ENCODE results near the gene CMTR2. TPM values are rescaled to one million over a fixed set of nuclear protein-coding genes. Genes with fewer than 3 reads are reported as not detected.

Gene CMTR2
- total RNA-seq, 1 experiment from 2014 or later, result 13.4 TPM

DNA sequence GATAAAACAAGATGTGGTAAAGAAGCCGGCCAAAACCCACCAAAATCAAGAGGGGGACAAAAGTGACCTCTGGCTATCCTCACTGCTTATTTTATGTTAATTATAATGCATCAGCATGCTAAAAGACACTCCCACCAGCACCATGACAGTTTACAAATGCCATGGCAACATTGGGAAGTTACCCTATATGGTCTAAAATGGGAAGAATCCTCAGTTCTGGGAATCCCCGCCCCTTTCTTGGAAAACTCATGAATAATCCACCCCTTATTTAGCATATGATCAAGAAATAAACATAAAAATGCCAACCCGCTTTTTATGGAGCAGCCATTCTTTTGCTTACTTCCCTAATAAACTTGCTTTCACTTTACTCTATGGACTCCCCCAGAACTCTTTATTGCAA is 25.6 kb downstream of the CMTR2 start (continued):
- TF ChIP-seq ZNF138 (CRISPR knock-in tag; conservative IDR thresholded peaks at IDR 0.05) (no peak), NFYB (CRISPR knock-in tag; conservative IDR thresholded peaks at IDR 0.05; ENCODE audit: low read depth) (no peak), SOX15 (CRISPR knock-in tag; IDR thresholded peaks at IDR 0.05) (no peak)

DNA sequence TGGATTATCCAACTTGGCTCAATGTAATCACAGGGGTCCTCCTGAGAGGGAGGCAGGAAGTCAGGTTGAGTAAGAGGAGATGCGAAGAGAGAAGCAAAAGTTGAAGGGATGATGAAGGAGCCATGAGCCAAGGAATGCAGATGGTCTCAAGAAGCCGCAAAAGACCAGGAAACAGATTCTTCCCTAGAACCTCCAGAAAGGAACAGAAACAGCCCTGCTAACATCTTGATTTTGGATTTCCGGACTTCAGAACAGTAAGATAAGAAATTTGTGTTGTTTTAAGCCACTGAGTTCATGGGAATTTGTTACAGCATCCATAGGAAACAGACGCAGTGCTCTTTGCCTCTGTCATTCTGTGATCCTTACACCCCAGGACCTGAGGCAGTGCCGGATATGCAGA is 26.8 kb downstream of the CMTR2 start:
- DNase-seq (ENCODE audit: low spot score) (no peak), ATAC-seq (no peak)
- Mint-ChIP-seq H3K36me3 (no peaks in the 10 kb centered on the region), H3K27ac (no peak overlapping the region), H3K9me3 (peaks cover 7% of the 10 kb centered on the region), H3K4me1 (peaks cover 18% of the 10 kb centered on the region), H3K4me3 (no peak overlapping the region), H3K27me3 (ENCODE audit: low read depth) (no peaks in the 10 kb centered on the region)
- CTCF ChIA-PET, result no interaction called here
- POLR2A ChIA-PET, result no interaction called here
- TF ChIP-seq, protein P1, sequence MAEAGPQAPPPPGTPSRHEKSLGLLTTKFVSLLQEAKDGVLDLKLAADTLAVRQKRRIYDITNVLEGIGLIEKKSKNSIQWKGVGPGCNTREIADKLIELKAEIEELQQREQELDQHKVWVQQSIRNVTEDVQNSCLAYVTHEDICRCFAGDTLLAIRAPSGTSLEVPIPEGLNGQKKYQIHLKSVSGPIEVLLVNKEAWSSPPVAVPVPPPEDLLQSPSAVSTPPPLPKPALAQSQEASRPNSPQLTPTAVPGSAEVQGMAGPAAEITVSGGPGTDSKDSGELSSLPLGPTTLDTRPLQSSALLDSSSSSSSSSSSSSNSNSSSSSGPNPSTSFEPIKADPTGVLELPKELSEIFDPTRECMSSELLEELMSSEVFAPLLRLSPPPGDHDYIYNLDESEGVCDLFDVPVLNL (CRISPR knock-in tag; IDR thresholded peaks at IDR 0.05; ENCODE audit: borderline replicate concordance, low read depth), result no peak

DNA sequence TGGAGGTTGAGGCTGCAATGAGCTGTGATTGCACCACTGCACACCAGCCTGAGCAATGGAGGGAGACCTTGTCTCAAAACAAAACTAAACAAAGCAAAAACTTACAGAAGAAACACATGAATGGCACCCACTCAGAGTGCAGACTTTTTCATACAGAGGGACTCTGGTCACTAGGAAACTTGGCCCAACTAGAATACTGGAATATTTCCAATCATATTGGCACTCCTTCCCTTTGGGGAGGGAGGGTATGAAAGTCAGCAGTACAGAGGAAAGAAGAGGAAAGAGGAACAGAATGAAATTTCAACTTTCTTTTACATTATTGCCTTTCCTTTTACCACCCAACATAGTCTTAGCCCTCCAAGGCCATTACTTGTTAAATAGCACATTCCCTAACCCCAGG is 28.2 kb downstream of the CMTR2 start:
- no peak overlapping the region for H3K27ac Mint-ChIP-seq
- H3K4me3 Mint-ChIP-seq, result no peak overlapping the region
- ChIA-PET CTCF (interaction anchor here (1.1 to 1.8 kb wide), 2 partner anchors 51 to 151 kb away, joined by 3 to 6 read pairs; no protein-coding TSS in a partner anchor), POLR2A (no interaction called here)
- H3K9me3 Mint-ChIP-seq, result peaks cover 7% of the 10 kb centered on the region
- DNase-seq (ENCODE audit: low spot score), result no peak
- no peak for ATAC-seq
- H3K4me1 Mint-ChIP-seq, result peaks cover 18% of the 10 kb centered on the region
- no peaks in the 10 kb centered on the region for H3K36me3 Mint-ChIP-seq
- TF ChIP-seq ESRRA (CRISPR knock-in tag; IDR thresholded peaks at IDR 0.05; ENCODE audit: borderline replicate concordance) (no peak), JUN (CRISPR knock-in tag; IDR thresholded peaks at IDR 0.05) (no peak), RELA (CRISPR knock-in tag; IDR thresholded peaks at IDR 0.05; ENCODE audit: borderline replicate concordance) (no peak), TEAD4 (CRISPR knock-in tag; IDR thresholded peaks at IDR 0.05) (no peak), SMAD3 (CRISPR knock-in tag; IDR thresholded peaks at IDR 0.05; ENCODE audit: borderline replicate concordance) (no peak), IRF2 (CRISPR knock-in tag; IDR thresholded peaks at IDR 0.05; ENCODE audit: borderline replicate concordance, low read depth) (no peak)
- TF ChIP-seq, protein P2, sequence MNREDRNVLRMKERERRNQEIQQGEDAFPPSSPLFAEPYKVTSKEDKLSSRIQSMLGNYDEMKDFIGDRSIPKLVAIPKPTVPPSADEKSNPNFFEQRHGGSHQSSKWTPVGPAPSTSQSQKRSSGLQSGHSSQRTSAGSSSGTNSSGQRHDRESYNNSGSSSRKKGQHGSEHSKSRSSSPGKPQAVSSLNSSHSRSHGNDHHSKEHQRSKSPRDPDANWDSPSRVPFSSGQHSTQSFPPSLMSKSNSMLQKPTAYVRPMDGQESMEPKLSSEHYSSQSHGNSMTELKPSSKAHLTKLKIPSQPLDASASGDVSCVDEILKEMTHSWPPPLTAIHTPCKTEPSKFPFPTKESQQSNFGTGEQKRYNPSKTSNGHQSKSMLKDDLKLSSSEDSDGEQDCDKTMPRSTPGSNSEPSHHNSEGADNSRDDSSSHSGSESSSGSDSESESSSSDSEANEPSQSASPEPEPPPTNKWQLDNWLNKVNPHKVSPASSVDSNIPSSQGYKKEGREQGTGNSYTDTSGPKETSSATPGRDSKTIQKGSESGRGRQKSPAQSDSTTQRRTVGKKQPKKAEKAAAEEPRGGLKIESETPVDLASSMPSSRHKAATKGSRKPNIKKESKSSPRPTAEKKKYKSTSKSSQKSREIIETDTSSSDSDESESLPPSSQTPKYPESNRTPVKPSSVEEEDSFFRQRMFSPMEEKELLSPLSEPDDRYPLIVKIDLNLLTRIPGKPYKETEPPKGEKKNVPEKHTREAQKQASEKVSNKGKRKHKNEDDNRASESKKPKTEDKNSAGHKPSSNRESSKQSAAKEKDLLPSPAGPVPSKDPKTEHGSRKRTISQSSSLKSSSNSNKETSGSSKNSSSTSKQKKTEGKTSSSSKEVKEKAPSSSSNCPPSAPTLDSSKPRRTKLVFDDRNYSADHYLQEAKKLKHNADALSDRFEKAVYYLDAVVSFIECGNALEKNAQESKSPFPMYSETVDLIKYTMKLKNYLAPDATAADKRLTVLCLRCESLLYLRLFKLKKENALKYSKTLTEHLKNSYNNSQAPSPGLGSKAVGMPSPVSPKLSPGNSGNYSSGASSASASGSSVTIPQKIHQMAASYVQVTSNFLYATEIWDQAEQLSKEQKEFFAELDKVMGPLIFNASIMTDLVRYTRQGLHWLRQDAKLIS (CRISPR knock-in tag; IDR thresholded peaks at IDR 0.05; ENCODE audit: borderline replicate concordance), result no peak
- no peaks in the 10 kb centered on the region for H3K27me3 Mint-ChIP-seq (ENCODE audit: low read depth)

DNA sequence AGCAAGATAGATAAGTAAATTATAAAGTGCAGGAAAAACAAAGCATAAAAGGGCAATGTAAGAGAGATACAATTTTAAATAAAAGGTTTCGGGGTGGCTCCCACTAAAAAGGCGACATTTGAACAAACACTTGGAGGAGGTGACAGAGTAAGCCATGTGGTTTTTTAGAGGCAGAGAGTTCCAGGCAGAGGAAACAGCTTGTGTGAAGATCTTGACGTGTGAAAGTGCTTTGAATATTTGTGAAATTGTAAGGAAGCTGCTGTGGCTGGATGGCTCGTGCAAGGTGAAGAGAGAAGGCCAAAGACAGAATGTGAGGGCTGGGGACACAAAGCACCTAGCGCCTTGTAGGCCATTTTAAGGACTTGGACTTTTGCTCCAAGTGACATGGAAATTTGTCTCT is 30.1 kb downstream of the CMTR2 start:
- no peaks in the 10 kb centered on the region for H3K36me3 Mint-ChIP-seq
- no peak for ATAC-seq
- H3K27me3 Mint-ChIP-seq (ENCODE audit: low read depth), result no peaks in the 10 kb centered on the region
- H3K4me3 Mint-ChIP-seq, result no peak overlapping the region
- peaks cover 7% of the 10 kb centered on the region for H3K9me3 Mint-ChIP-seq
- peaks cover 32% of the 10 kb centered on the region for H3K4me1 Mint-ChIP-seq
- H3K27ac Mint-ChIP-seq, result no peak overlapping the region
- ChIA-PET CTCF (interaction anchor here (1.2 to 1.8 kb wide), 2 partner anchors 10 to 53 kb away, joined by 3 to 6 read pairs; no protein-coding TSS in a partner anchor), POLR2A (no interaction called here)
- no peak for DNase-seq (ENCODE audit: low spot score)
- TF ChIP-seq, protein P3, sequence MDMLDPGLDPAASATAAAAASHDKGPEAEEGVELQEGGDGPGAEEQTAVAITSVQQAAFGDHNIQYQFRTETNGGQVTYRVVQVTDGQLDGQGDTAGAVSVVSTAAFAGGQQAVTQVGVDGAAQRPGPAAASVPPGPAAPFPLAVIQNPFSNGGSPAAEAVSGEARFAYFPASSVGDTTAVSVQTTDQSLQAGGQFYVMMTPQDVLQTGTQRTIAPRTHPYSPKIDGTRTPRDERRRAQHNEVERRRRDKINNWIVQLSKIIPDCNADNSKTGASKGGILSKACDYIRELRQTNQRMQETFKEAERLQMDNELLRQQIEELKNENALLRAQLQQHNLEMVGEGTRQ (CRISPR knock-in tag; IDR thresholded peaks at IDR 0.05), result no peak
- TF ChIP-seq NFE2L1 (CRISPR knock-in tag; IDR thresholded peaks at IDR 0.05) (no peak), ZNF263 (CRISPR knock-in tag; IDR thresholded peaks at IDR 0.05; ENCODE audit: low read depth) (no peak), FOXJ3 (CRISPR knock-in tag; IDR thresholded peaks at IDR 0.05; ENCODE audit: borderline replicate concordance) (no peak), NFYB (CRISPR knock-in tag; conservative IDR thresholded peaks at IDR 0.05; ENCODE audit: low read depth) (no peak), FOXP1 (CRISPR knock-in tag; IDR thresholded peaks at IDR 0.05; ENCODE audit: borderline replicate concordance) (no peak)
- TF ChIP-seq, protein P4, sequence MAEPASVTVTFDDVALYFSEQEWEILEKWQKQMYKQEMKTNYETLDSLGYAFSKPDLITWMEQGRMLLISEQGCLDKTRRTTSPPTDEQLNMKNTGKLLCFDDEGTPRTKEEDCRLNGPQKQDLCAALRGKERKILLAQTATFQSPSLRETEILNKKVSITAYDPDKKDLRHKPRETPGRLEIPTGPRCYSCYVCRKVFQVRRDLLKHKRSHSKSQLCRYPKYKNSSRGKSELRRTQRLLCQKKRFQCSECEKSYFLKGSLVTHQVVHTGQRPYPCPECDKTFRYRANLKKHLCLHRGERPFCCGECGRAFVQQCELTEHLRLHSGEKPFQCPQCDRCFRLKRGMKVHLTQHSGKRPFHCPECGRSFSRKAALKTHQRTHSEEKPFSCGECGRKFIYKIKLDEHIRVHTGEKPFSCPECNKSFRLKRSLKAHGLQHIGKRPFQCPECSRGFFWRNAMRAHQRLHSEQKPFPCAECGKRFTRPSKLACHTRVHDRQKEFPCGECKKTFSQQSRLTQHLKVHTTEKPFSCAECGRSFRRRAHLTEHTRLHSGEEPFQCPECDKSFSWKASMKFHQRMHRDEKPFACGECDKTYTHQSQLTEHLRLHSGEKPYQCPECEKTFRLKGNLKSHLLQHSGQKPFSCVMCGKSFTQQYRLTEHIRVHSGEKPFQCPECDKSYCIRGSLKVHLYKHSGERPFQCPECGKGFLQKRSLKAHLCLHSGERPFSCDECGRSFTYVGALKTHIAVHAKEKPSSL (CRISPR knock-in tag; conservative IDR thresholded peaks at IDR 0.05), result no peak
- TF ChIP-seq, protein P5, sequence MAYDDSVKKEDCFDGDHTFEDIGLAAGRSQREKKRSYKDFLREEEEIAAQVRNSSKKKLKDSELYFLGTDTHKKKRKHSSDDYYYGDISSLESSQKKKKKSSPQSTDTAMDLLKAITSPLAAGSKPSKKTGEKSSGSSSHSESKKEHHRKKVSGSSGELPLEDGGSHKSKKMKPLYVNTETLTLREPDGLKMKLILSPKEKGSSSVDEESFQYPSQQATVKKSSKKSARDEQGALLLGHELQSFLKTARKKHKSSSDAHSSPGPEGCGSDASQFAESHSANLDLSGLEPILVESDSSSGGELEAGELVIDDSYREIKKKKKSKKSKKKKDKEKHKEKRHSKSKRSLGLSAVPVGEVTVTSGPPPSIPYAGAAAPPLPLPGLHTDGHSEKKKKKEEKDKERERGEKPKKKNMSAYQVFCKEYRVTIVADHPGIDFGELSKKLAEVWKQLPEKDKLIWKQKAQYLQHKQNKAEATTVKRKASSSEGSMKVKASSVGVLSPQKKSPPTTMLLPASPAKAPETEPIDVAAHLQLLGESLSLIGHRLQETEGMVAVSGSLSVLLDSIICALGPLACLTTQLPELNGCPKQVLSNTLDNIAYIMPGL (CRISPR knock-in tag; IDR thresholded peaks at IDR 0.05), result no peak
- TF ChIP-seq, protein P6, sequence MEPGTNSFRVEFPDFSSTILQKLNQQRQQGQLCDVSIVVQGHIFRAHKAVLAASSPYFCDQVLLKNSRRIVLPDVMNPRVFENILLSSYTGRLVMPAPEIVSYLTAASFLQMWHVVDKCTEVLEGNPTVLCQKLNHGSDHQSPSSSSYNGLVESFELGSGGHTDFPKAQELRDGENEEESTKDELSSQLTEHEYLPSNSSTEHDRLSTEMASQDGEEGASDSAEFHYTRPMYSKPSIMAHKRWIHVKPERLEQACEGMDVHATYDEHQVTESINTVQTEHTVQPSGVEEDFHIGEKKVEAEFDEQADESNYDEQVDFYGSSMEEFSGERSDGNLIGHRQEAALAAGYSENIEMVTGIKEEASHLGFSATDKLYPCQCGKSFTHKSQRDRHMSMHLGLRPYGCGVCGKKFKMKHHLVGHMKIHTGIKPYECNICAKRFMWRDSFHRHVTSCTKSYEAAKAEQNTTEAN (CRISPR knock-in tag; IDR thresholded peaks at IDR 0.05), result no peak

Data from WTC11 (cell line).